ENCODE results near the gene MMD.

DNA sequence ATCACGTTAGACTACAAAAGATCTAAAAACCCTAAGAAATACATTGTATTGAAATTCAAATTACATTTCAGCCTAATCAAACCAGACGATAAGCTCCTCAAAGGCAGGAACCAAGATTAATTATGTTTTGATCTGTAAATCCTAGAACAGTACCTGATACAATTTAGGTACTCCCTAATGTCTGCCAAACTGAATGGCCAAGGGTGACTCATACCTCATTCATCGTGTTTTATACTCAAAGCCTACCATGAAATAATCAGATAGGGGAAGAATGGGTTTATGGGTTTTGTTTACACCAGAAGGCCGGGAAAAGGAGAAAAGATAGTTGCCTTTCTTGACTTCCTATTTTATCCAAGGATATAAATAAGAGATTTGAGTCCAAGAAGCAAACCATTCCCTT, 19.3 kb downstream of the MMD start:
- TF ChIP-seq ZNF747 (CRISPR knock-in tag; IDR thresholded peaks at IDR 0.05; ENCODE audit: borderline replicate concordance): no peak
- TF ChIP-seq, protein P1, sequence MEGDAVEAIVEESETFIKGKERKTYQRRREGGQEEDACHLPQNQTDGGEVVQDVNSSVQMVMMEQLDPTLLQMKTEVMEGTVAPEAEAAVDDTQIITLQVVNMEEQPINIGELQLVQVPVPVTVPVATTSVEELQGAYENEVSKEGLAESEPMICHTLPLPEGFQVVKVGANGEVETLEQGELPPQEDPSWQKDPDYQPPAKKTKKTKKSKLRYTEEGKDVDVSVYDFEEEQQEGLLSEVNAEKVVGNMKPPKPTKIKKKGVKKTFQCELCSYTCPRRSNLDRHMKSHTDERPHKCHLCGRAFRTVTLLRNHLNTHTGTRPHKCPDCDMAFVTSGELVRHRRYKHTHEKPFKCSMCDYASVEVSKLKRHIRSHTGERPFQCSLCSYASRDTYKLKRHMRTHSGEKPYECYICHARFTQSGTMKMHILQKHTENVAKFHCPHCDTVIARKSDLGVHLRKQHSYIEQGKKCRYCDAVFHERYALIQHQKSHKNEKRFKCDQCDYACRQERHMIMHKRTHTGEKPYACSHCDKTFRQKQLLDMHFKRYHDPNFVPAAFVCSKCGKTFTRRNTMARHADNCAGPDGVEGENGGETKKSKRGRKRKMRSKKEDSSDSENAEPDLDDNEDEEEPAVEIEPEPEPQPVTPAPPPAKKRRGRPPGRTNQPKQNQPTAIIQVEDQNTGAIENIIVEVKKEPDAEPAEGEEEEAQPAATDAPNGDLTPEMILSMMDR (CRISPR knock-in tag; IDR thresholded peaks at IDR 0.05): no peak
- TF ChIP-seq MAFG (CRISPR knock-in tag; IDR thresholded peaks at IDR 0.05): no peak
- no peak for TF ChIP-seq BCL6 (CRISPR knock-in tag; IDR thresholded peaks at IDR 0.05)
- no peak for TF ChIP-seq RAD51 (IDR thresholded peaks at IDR 0.05; ENCODE audit: borderline replicate concordance)
- TF ChIP-seq, protein P2, sequence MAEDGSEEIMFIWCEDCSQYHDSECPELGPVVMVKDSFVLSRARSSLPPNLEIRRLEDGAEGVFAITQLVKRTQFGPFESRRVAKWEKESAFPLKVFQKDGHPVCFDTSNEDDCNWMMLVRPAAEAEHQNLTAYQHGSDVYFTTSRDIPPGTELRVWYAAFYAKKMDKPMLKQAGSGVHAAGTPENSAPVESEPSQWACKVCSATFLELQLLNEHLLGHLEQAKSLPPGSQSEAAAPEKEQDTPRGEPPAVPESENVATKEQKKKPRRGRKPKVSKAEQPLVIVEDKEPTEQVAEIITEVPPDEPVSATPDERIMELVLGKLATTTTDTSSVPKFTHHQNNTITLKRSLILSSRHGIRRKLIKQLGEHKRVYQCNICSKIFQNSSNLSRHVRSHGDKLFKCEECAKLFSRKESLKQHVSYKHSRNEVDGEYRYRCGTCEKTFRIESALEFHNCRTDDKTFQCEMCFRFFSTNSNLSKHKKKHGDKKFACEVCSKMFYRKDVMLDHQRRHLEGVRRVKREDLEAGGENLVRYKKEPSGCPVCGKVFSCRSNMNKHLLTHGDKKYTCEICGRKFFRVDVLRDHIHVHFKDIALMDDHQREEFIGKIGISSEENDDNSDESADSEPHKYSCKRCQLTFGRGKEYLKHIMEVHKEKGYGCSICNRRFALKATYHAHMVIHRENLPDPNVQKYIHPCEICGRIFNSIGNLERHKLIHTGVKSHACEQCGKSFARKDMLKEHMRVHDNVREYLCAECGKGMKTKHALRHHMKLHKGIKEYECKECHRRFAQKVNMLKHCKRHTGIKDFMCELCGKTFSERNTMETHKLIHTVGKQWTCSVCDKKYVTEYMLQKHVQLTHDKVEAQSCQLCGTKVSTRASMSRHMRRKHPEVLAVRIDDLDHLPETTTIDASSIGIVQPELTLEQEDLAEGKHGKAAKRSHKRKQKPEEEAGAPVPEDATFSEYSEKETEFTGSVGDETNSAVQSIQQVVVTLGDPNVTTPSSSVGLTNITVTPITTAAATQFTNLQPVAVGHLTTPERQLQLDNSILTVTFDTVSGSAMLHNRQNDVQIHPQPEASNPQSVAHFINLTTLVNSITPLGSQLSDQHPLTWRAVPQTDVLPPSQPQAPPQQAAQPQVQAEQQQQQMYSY (CRISPR knock-in tag; IDR thresholded peaks at IDR 0.05): no peak
- no peak for TF ChIP-seq YY1 (IDR thresholded peaks at IDR 0.05; ENCODE audit: insufficient read depth, insufficient replicate concordance, low read depth, low read length)
- TF ChIP-seq GABPA (IDR thresholded peaks at IDR 0.05; ENCODE audit: low read depth, low read length): no peak
- no peak for TF ChIP-seq GABPA (CRISPR knock-in tag; IDR thresholded peaks at IDR 0.05; ENCODE audit: low read depth)
- TF ChIP-seq, protein P3, sequence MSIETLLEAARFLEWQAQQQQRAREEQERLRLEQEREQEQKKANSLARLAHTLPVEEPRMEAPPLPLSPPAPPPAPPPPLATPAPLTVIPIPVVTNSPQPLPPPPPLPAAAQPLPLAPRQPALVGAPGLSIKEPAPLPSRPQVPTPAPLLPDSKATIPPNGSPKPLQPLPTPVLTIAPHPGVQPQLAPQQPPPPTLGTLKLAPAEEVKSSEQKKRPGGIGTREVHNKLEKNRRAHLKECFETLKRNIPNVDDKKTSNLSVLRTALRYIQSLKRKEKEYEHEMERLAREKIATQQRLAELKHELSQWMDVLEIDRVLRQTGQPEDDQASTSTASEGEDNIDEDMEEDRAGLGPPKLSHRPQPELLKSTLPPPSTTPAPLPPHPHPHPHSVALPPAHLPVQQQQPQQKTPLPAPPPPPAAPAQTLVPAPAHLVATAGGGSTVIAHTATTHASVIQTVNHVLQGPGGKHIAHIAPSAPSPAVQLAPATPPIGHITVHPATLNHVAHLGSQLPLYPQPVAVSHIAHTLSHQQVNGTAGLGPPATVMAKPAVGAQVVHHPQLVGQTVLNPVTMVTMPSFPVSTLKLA (IDR thresholded peaks at IDR 0.05): no peak
- TF ChIP-seq ZNF589 (CRISPR knock-in tag; conservative IDR thresholded peaks at IDR 0.05): no peak
- no peak for TF ChIP-seq ZNF484 (CRISPR knock-in tag; IDR thresholded peaks at IDR 0.05; ENCODE audit: borderline replicate concordance, low read depth)
